Measurements from ENCODE around the gene GLT6D1.

GRCh38 chr9:135657416-135657815, 18.1 kb upstream of the GLT6D1 start:
- TF ChIP-seq CTCF (IDR thresholded peaks at IDR 0.05 in 8 of 11, conservative IDR thresholded peaks at IDR 0.05 in 3 of 11) (no peak), POLR2A (IDR thresholded peaks at IDR 0.05) (no peak), POLR2AphosphoS5 (IDR thresholded peaks at IDR 0.05) (no peak)

All from spleen (tissue), 7 donors.